DOHH2 (cell line): ENCODE results near the gene MAN1C1.

Experiments used
- H3F3A ChIP-seq: fragments of 200-600 bp; sonication (generic), shearing (Covaris generic); 2 replicates; pipeline ENCODE4 v1.6.0; 2016; ENCODE audit warnings: antibody characterized with exemption, mild to moderate bottlenecking; ENCODE audit not compliant: control insufficient read depth, insufficient read depth
- H3K27ac ChIP-seq: fragments of 200-600 bp; sonication (generic); 2 replicates; pipeline ENCODE4 v1.5.1; 2014; ENCODE audit warnings: low read depth, mild to moderate bottlenecking, low read length, moderate library complexity
- H3K27me3 ChIP-seq: fragments of 200-600 bp; sonication (generic); 2 replicates; pipeline ENCODE4 v1.6.1; 2014; ENCODE audit warnings: mild to moderate bottlenecking, low read length, mixed read lengths; ENCODE audit not compliant: control insufficient read depth
- H3K36me3 ChIP-seq: fragments of 200-600 bp; sonication (generic); 2 replicates; pipeline ENCODE4 v1.6.1; 2014; ENCODE audit warnings: mild to moderate bottlenecking, low read length, moderate library complexity, mixed read lengths; ENCODE audit not compliant: control insufficient read depth
- H3K4me1 ChIP-seq: fragments of 200-600 bp; sonication (generic); 2 replicates; pipeline ENCODE4 v1.6.1; 2014; ENCODE audit warnings: mild to moderate bottlenecking, low read length, mixed read lengths; ENCODE audit not compliant: control insufficient read depth
- H3K4me2 ChIP-seq: fragments of 200-600 bp; sonication (generic); 2 replicates; pipeline ENCODE4 v1.6.0; 2014; ENCODE audit warnings: mild to moderate bottlenecking, low read length, moderate library complexity
- H3K4me3 ChIP-seq: fragments of 200-600 bp; sonication (generic); 2 replicates; pipeline ENCODE4 v1.5.1; 2014; ENCODE audit warnings: mild to moderate bottlenecking, low read length, mixed read lengths
- H3K79me2 ChIP-seq: fragments of 200-600 bp; sonication (generic); 2 replicates; pipeline ENCODE4 v1.6.1; 2014; ENCODE audit warnings: mild to moderate bottlenecking, low read length, mixed read lengths; ENCODE audit not compliant: control insufficient read depth
- H3K9me2 ChIP-seq: fragments of 200-600 bp; sonication (generic); replicated peaks from 2 replicates; pipeline ENCODE4 v1.6.1; 2014; ENCODE audit warnings: mild to moderate bottlenecking, low read length, mixed read lengths; ENCODE audit not compliant: control insufficient read depth
- H3K9me3 ChIP-seq: fragments of 200-600 bp; sonication (generic); 2 replicates; pipeline ENCODE4 v1.6.1; 2014; ENCODE audit warnings: antibody characterized with exemption, low read length, mixed read lengths; ENCODE audit not compliant: control insufficient read depth, insufficient read depth
- H4K20me1 ChIP-seq: fragments of 200-600 bp; sonication (generic); 2 replicates; pipeline ENCODE4 v1.6.0; 2014; ENCODE audit warnings: low read depth, mild to moderate bottlenecking, antibody characterized with exemption, low read length, moderate library complexity; ENCODE audit not compliant: control insufficient read depth, insufficient read depth
- EZH2phosphoT487 ChIP-seq: fragments of 200-600 bp; sonication (generic); IDR thresholded peaks from 2 replicates; pipeline ENCODE4 v1.6.1; 2017; ENCODE audit warnings: borderline replicate concordance, mild to moderate bottlenecking, antibody characterized with exemption, low read length, moderate library complexity, mixed read lengths
- TF ChIP-seq, protein P1 (sequence below): fragments of 200-600 bp; sonication (generic); IDR thresholded peaks from one replicate; pipeline ENCODE4 v1.5.1; 2014; ENCODE audit warnings: antibody characterized with exemption, mild to moderate bottlenecking, low read depth, low read length; ENCODE audit not compliant: poor library complexity, severe bottlenecking

The MAN1C1 gene

DNA sequence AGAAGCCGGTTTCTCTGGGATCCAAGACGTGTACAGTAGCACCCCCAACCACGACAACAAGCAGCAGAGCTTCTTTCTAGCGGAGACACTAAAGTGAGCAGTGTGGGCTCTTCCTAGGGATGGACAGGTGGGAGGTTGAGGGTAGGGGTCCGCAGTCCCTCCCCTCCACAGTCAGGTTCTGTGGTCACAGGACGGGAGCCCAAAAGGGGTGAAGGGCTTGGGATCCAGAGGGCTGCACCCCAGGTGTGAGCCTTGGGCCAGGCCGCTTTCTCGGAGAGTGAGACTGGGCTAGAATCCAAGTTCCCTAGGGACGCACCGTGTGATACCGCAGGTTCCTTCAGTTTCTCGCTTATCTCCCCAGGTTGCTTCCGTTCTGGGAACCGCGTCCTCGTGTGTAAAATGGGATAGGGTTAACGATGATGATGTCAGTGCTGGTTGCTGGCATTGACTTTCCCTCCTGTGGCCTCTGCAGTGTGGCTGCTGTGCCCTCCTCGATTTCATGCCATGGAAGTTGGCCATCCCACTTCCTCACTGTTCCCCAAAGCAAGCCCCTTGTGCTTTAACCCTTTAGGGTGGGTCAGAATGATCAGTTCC, 166.1 kb downstream of the MAN1C1 start:
- Histone ChIP-seq H3K9me2 (no peaks in the 10 kb centered on the region), H3K27me3 (peaks cover 14% of the 10 kb centered on the region), H3K4me1 (no peaks in the 10 kb centered on the region), H3K4me3 (no peak overlapping the region), H3F3A (no peaks in the 10 kb centered on the region), H3K4me2 (no peak overlapping the region), H4K20me1 (no peaks in the 10 kb centered on the region), H3K36me3 (no peaks in the 10 kb centered on the region), H3K79me2 (no peaks in the 10 kb centered on the region), H3K9me3 (no peaks in the 10 kb centered on the region), H3K27ac (no peak overlapping the region)
- TF ChIP-seq, protein P1, sequence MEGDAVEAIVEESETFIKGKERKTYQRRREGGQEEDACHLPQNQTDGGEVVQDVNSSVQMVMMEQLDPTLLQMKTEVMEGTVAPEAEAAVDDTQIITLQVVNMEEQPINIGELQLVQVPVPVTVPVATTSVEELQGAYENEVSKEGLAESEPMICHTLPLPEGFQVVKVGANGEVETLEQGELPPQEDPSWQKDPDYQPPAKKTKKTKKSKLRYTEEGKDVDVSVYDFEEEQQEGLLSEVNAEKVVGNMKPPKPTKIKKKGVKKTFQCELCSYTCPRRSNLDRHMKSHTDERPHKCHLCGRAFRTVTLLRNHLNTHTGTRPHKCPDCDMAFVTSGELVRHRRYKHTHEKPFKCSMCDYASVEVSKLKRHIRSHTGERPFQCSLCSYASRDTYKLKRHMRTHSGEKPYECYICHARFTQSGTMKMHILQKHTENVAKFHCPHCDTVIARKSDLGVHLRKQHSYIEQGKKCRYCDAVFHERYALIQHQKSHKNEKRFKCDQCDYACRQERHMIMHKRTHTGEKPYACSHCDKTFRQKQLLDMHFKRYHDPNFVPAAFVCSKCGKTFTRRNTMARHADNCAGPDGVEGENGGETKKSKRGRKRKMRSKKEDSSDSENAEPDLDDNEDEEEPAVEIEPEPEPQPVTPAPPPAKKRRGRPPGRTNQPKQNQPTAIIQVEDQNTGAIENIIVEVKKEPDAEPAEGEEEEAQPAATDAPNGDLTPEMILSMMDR, result no peak
- no peak for TF ChIP-seq EZH2phosphoT487

DNA sequence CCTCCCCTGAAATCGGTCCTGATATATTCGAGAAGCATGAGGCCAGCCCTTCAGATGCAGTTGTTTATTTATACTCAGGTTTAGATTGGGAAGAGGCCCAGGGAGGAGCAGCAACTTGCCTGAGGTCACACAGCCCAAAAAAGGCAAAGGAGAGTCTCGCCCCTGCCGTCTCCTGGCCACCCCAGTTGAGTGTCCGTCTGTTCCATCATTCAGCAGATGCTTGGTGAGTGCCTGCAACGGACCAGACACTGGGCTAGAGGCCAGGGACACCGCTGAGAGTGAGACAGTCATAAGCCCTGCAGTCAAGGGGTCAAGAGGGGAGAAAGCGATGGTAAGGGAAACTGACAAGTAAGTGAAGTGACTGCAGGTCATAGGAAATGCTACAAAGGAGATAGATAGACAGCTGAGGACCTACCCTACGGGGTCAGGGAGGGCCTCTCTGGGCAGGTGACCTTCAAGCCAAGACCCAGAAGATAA, 168.0 kb downstream of the MAN1C1 start:
- no peak for TF ChIP-seq EZH2phosphoT487
- TF ChIP-seq, protein P1, result no peak
- no peaks in the 10 kb centered on the region for H3K36me3 ChIP-seq
- H3K9me2 ChIP-seq, result no peaks in the 10 kb centered on the region
- no peak overlapping the region for H3K4me2 ChIP-seq
- no peak overlapping the region for H3K4me3 ChIP-seq
- H3K27ac ChIP-seq, result no peak overlapping the region
- no peaks in the 10 kb centered on the region for H3K9me3 ChIP-seq
- H3K4me1 ChIP-seq, result no peaks in the 10 kb centered on the region
- H3F3A ChIP-seq, result no peaks in the 10 kb centered on the region
- peaks cover 24% of the 10 kb centered on the region for H3K27me3 ChIP-seq
- H3K79me2 ChIP-seq, result no peaks in the 10 kb centered on the region
- no peaks in the 10 kb centered on the region for H4K20me1 ChIP-seq

DNA sequence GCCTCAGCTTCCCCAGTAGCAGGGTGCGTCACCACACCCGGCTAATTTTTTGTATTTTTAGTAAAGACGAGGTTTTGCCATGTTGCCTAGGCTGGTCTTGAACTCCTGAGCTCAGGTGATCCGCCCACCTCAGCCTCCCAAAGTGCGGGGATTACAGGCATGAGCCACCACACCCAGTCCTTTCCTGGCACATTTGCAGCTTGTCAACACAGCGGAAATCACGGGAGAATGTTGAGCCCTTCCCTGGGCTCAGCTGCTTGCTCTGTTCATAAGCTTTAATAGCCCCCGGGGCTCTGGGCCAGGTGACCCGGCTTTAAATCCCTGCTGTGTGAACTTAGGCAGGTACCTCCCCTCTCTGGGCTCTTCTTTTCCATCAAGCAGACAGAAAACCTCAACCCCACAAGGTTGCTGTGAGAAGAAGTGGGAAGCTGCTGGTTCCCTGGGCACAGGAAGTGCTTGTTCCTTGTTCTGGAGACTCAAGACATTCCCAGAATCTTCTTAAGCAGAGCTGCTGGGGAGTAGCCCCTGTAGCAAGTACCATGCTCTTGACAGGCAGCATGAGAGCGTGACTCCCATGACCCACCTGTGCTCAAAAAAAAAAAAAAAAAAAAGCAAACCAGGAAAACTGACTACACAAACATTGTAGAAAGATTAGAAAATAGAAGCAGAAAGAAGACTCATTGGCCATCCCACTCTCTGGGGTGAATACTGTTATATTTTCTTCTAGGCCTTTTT, 168.9 kb downstream of the MAN1C1 start:
- no peaks in the 10 kb centered on the region for H4K20me1 ChIP-seq
- TF ChIP-seq, protein P1, result no peak
- H3K27ac ChIP-seq, result no peak overlapping the region

More for the DNA sequence above, 168.9 kb downstream of the MAN1C1 start:
- no peaks in the 10 kb centered on the region for H3K79me2 ChIP-seq
- no peaks in the 10 kb centered on the region for H3K4me1 ChIP-seq
- no peak overlapping the region for H3K4me2 ChIP-seq
- no peaks in the 10 kb centered on the region for H3K9me2 ChIP-seq
- H3K9me3 ChIP-seq, result no peaks in the 10 kb centered on the region
- no peak overlapping the region for H3K4me3 ChIP-seq
- H3F3A ChIP-seq, result no peaks in the 10 kb centered on the region
- H3K27me3 ChIP-seq, result peaks cover 28% of the 10 kb centered on the region
- H3K36me3 ChIP-seq, result no peaks in the 10 kb centered on the region
